HG02981 (cell line): ENCODE measurements around the gene OR4D10.

Source experiments
- ATAC-seq: cut with Tn5 transposase; IDR thresholded peaks from one replicate; pipeline ENCODE4 v1.9.1; 2021; ENCODE audit warnings: mild to moderate bottlenecking, moderate library complexity; ENCODE audit not compliant: unreplicated experiment

OR4D10 gene

DNA sequence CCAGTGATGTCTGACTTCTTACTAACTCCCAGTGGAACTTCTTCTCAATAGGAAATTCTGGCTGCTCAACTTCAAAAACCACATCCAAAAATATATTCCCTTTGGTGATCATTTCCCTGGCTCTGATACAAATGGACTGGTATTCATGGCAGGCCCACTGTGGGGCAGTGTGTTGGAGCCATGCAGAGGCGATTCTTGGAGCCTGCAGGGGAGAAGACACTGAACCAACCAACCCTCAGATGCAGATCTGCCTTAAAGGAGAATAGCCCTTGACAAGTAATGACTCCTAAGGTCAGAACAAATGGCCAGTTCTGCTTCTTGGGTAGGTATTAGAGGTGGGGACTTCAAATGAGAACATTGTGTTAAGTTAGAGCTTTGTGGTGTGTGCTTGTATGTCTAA lies 50.4 kb downstream of the OR4D10 start:
- no peak for ATAC-seq

- no peak for ATAC-seq
Measured at GRCh38 chr11:59528711-59529110, 55.6 kb downstream of the OR4D10 start.
